ENCODE measurements around the gene MYCBP2. TPM values are rescaled to one million over a fixed set of nuclear protein-coding genes. Genes with fewer than 3 reads are reported as not detected.

Gene MYCBP2
- total RNA-seq, 1 donor from 2014 or later: 191 TPM

GRCh38 chr13:77094773-77095172 is 232.1 kb downstream of the MYCBP2 start:
- intact Hi-C loops (cut with DNase I): no loop called here
- H3K27ac ChIP-seq: no peak overlapping the region
- H3K36me3 ChIP-seq: peaks cover 0 to 46% of the 10 kb centered on the region in 2 donors
- H3K4me1 ChIP-seq: no peaks in the 10 kb centered on the region
- no peak for DNase-seq (ENCODE audit: extremely low spot score in 2 of 2)
- TF ChIP-seq POLR2AphosphoS5 (IDR thresholded peaks at IDR 0.05; ENCODE audit: insufficient read depth in 1 of 2, low read depth in 1 of 2): no peak
- no peaks in the 10 kb centered on the region for H3K9me3 ChIP-seq
- H3K27me3 ChIP-seq: no peaks in the 10 kb centered on the region
- H3K4me3 ChIP-seq: no peak overlapping the region

GRCh38 chr13:77093735-77094134 is 233.2 kb downstream of the MYCBP2 start:
- H3K27ac ChIP-seq: no peak overlapping the region
- intact Hi-C loops (cut with DNase I): no loop called here
- no peak for DNase-seq (ENCODE audit: extremely low spot score in 2 of 2)
- H3K27me3 ChIP-seq: no peaks in the 10 kb centered on the region
- no peak for TF ChIP-seq POLR2AphosphoS5 (IDR thresholded peaks at IDR 0.05; ENCODE audit: insufficient read depth in 1 of 2, low read depth in 1 of 2)
- TF ChIP-seq POLR2A (IDR thresholded peaks at IDR 0.05): no peak
- TF ChIP-seq CTCF (IDR thresholded peaks at IDR 0.05): no peak
- H3K4me1 ChIP-seq: no peaks in the 10 kb centered on the region
- H3K9me3 ChIP-seq: no peaks in the 10 kb centered on the region
- H3K4me3 ChIP-seq: no peak overlapping the region
- peaks cover 0 to 46% of the 10 kb centered on the region in 2 donors for H3K36me3 ChIP-seq

GRCh38 chr13:77084755-77085154 is 242.1 kb downstream of the MYCBP2 start:
- TF ChIP-seq POLR2AphosphoS5 (IDR thresholded peaks at IDR 0.05; ENCODE audit: insufficient read depth in 1 of 2, low read depth in 1 of 2): no peak
- no peak for TF ChIP-seq POLR2A (IDR thresholded peaks at IDR 0.05)
- no peak for TF ChIP-seq CTCF (IDR thresholded peaks at IDR 0.05)
- Histone ChIP-seq H3K27me3 (no peaks in the 10 kb centered on the region), H3K4me1 (no peaks in the 10 kb centered on the region), H3K27ac (no peak overlapping the region), H3K9me3 (no peaks in the 10 kb centered on the region), H3K36me3 (peaks cover 0 to 61% of the 10 kb centered on the region in 2 donors), H3K4me3 (no peak overlapping the region)
- intact Hi-C loops (cut with DNase I): no loop called here
- no peak for DNase-seq (ENCODE audit: extremely low spot score in 2 of 2)

GRCh38 chr13:77079902-77080413 is 246.9 kb downstream of the MYCBP2 start:
- Histone ChIP-seq H3K4me3 (no peak overlapping the region), H3K4me1 (no peaks in the 10 kb centered on the region), H3K9me3 (no peaks in the 10 kb centered on the region), H3K36me3 (peaks cover 0 to 73% of the 10 kb centered on the region in 2 donors), H3K27ac (no peak overlapping the region), H3K27me3 (no peaks in the 10 kb centered on the region)
- intact Hi-C loops (cut with DNase I): no loop called here
- no peak for DNase-seq (ENCODE audit: extremely low spot score in 2 of 2)
- TF ChIP-seq POLR2AphosphoS5 (IDR thresholded peaks at IDR 0.05; ENCODE audit: insufficient read depth in 1 of 2, low read depth in 1 of 2) (no peak), POLR2A (IDR thresholded peaks at IDR 0.05) (no peak), CTCF (IDR thresholded peaks at IDR 0.05) (no peak)

- H3K9me3 ChIP-seq: no peaks in the 10 kb centered on the region
- DNase-seq (ENCODE audit: extremely low spot score in 2 of 2): no peak
- TF ChIP-seq POLR2AphosphoS5 (IDR thresholded peaks at IDR 0.05; ENCODE audit: insufficient read depth in 1 of 2, low read depth in 1 of 2) (no peak), CTCF (IDR thresholded peaks at IDR 0.05) (no peak), POLR2A (IDR thresholded peaks at IDR 0.05) (no peak)
- H3K27ac ChIP-seq: no peak overlapping the region
- intact Hi-C loops (cut with DNase I): no loop called here
- no peaks in the 10 kb centered on the region for H3K4me1 ChIP-seq
- H3K4me3 ChIP-seq: no peak overlapping the region
- peaks cover 0 to 47% of the 10 kb centered on the region in 2 donors for H3K36me3 ChIP-seq
- H3K27me3 ChIP-seq: no peaks in the 10 kb centered on the region
Observed at GRCh38 chr13:77067519-77067918, 259.4 kb downstream of the MYCBP2 start.

All from vagina (tissue), 2 donors.